ENCODE results near the gene NAV3.

NAV3 gene

DNA sequence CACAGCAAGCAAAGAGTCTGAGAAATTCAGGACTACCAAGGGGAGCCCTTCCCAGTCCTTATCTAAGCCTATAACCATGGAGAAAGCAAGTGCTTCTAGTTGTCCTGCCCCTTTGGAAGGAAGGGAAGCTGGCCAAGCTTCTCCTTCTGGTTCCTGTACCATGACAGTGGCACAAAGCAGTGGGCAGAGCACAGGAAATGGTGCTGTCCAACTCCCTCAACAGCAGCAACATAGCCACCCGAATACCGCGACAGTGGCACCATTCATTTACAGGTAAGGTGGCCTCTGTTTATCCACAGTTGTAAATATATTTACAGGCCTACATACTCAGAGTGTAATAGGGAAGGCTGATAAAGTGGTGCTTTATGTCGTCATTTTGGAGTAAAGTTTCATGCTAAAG, 176.5 kb downstream of the NAV3 start:
- TF ChIP-seq EZH2phosphoT487 (IDR thresholded peaks at IDR 0.05; ENCODE audit: borderline replicate concordance, low read length): no peak
- TF ChIP-seq CTCF (IDR thresholded peaks at IDR 0.05; ENCODE audit: low read depth, low read length, poor library complexity, severe bottlenecking): no peak
- no peaks in the 10 kb centered on the region for H3K9me2 ChIP-seq (replicated peaks; ENCODE audit: control insufficient read depth, low read length)
- H3K4me3 ChIP-seq (ENCODE audit: low read length): no peak overlapping the region
- H3K27me3 ChIP-seq (ENCODE audit: control insufficient read depth, low read length): no peaks in the 10 kb centered on the region
- peaks cover 5% of the 10 kb centered on the region; the same call in 1 of the 2 replicates for H3K9me3 ChIP-seq (ENCODE audit: control insufficient read depth, insufficient read depth, low read length)
- no peaks in the 10 kb centered on the region for H3K36me3 ChIP-seq (ENCODE audit: control insufficient read depth, low read length)
- no peaks in the 10 kb centered on the region for H3K79me2 ChIP-seq (ENCODE audit: control insufficient read depth, low read length)
- H3K27ac ChIP-seq (ENCODE audit: low read depth, low read length): no peak overlapping the region
- no peaks in the 10 kb centered on the region for H4K20me1 ChIP-seq (ENCODE audit: control insufficient read depth, insufficient read depth, low read depth, low read length)
- H3K4me2 ChIP-seq (ENCODE audit: low read length): no peak overlapping the region
- peaks cover 67% of the 10 kb centered on the region for H3K4me1 ChIP-seq (ENCODE audit: control insufficient read depth, low read length)
- H3F3A ChIP-seq (ENCODE audit: control insufficient read depth, insufficient read depth): peaks cover 12% of the 10 kb centered on the region

- Histone ChIP-seq H3K4me2 (ENCODE audit: low read length) (peak overlapping the region; percentile 54), H3K27ac (ENCODE audit: low read depth, low read length) (peak overlapping the region; percentile 87), H3K36me3 (ENCODE audit: control insufficient read depth, low read length) (no peaks in the 10 kb centered on the region), H3K27me3 (ENCODE audit: control insufficient read depth, low read length) (no peaks in the 10 kb centered on the region), H3K9me2 (replicated peaks; ENCODE audit: control insufficient read depth, low read length) (no peaks in the 10 kb centered on the region), H3K79me2 (ENCODE audit: control insufficient read depth, low read length) (no peaks in the 10 kb centered on the region), H3K4me1 (ENCODE audit: control insufficient read depth, low read length) (peaks cover 61% of the 10 kb centered on the region), H3K9me3 (ENCODE audit: control insufficient read depth, insufficient read depth, low read length) (peaks cover 8% of the 10 kb centered on the region; the same call in 1 of the 2 replicates), H4K20me1 (ENCODE audit: control insufficient read depth, insufficient read depth, low read depth, low read length) (no peaks in the 10 kb centered on the region), H3K4me3 (ENCODE audit: low read length) (peak overlapping the region; percentile 55), H3F3A (ENCODE audit: control insufficient read depth, insufficient read depth) (peaks cover 12% of the 10 kb centered on the region)
- no peak for TF ChIP-seq CTCF (IDR thresholded peaks at IDR 0.05; ENCODE audit: low read depth, low read length, poor library complexity, severe bottlenecking)
- TF ChIP-seq EZH2phosphoT487 (IDR thresholded peaks at IDR 0.05; ENCODE audit: borderline replicate concordance, low read length): no peak
Observed at GRCh38 chr12:78009031-78009430, 178.3 kb downstream of the NAV3 start.

GRCh38 chr12:78018171-78018910, 187.6 kb downstream of the NAV3 start:
- no peak overlapping the region for H3K4me3 ChIP-seq (ENCODE audit: low read length)
- no peaks in the 10 kb centered on the region for H4K20me1 ChIP-seq (ENCODE audit: control insufficient read depth, insufficient read depth, low read depth, low read length)
- H3K4me1 ChIP-seq (ENCODE audit: control insufficient read depth, low read length): 0 out of 2 replicates have a peak, but pooled peaks cover 5% of the 10 kb centered on the region
- no peaks in the 10 kb centered on the region for H3K36me3 ChIP-seq (ENCODE audit: control insufficient read depth, low read length)
- H3K4me2 ChIP-seq (ENCODE audit: low read length): no peak overlapping the region
- no peaks in the 10 kb centered on the region for H3K27me3 ChIP-seq (ENCODE audit: control insufficient read depth, low read length)
- no peaks in the 10 kb centered on the region for H3K79me2 ChIP-seq (ENCODE audit: control insufficient read depth, low read length)
- TF ChIP-seq CTCF (IDR thresholded peaks at IDR 0.05; ENCODE audit: low read depth, low read length, poor library complexity, severe bottlenecking) (no peak), EZH2phosphoT487 (IDR thresholded peaks at IDR 0.05; ENCODE audit: borderline replicate concordance, low read length) (no peak)
- no peaks in the 10 kb centered on the region for H3K9me3 ChIP-seq (ENCODE audit: control insufficient read depth, insufficient read depth, low read length)
- H3F3A ChIP-seq (ENCODE audit: control insufficient read depth, insufficient read depth): no peaks in the 10 kb centered on the region
- H3K27ac ChIP-seq (ENCODE audit: low read depth, low read length): no peak overlapping the region
- no peaks in the 10 kb centered on the region for H3K9me2 ChIP-seq (replicated peaks; ENCODE audit: control insufficient read depth, low read length)
